ENCODE measurements around the gene SASH1.

Gene SASH1

GRCh38 chr6:148593813-148594170 lies 251.2 kb downstream of the SASH1 start:
- peak; percentile 19 to 32 for DNase-seq (ENCODE audit: low read depth in 2 of 2)
- TF ChIP-seq CTCF (IDR thresholded peaks at IDR 0.05; ENCODE audit: low read depth, low read length): no peak
- H3K4me3 ChIP-seq (replicated peaks in 1 of 2; ENCODE audit: low read depth in 2 of 2, low read length in 2 of 2): no peak overlapping the region

GRCh38 chr6:148595550-148595949 lies 252.9 kb downstream of the SASH1 start:
- no peak overlapping the region for H3K4me3 ChIP-seq (replicated peaks in 1 of 2; ENCODE audit: low read depth in 2 of 2, low read length in 2 of 2)
- no peak for DNase-seq (ENCODE audit: low read depth in 2 of 2)
- no peak for TF ChIP-seq CTCF (IDR thresholded peaks at IDR 0.05; ENCODE audit: low read depth, low read length)

GRCh38 chr6:148596891-148597455 lies 254.3 kb downstream of the SASH1 start:
- no peak for DNase-seq (ENCODE audit: low read depth in 2 of 2)
- no peak for TF ChIP-seq CTCF (IDR thresholded peaks at IDR 0.05; ENCODE audit: low read depth, low read length)
- no peak overlapping the region for H3K4me3 ChIP-seq (replicated peaks in 1 of 2; ENCODE audit: low read depth in 2 of 2, low read length in 2 of 2)

- H3K4me3 ChIP-seq (replicated peaks in 1 of 2; ENCODE audit: low read depth in 2 of 2, low read length in 2 of 2): no peak overlapping the region
- DNase-seq (ENCODE audit: low read depth in 2 of 2): no peak
- TF ChIP-seq CTCF (IDR thresholded peaks at IDR 0.05; ENCODE audit: low read depth, low read length): no peak
These were observed 256.1 kb downstream of the SASH1 start for GRCh38 chr6:148598724-148599123.

GRCh38 chr6:148599967-148600426 lies 257.4 kb downstream of the SASH1 start:
- no peak overlapping the region for H3K4me3 ChIP-seq (replicated peaks in 1 of 2; ENCODE audit: low read depth in 2 of 2, low read length in 2 of 2)
- no peak for DNase-seq (ENCODE audit: low read depth in 2 of 2)
- TF ChIP-seq CTCF (IDR thresholded peaks at IDR 0.05; ENCODE audit: low read depth, low read length): no peak
